Muscle layer of colon (tissue), 2 donors: ENCODE measurements around the gene CBL.
"Not testable (repeated sequence)": the region's sequence is repeated elsewhere in the genome, so short reads cannot be mapped to it uniquely, and the experiment has no call there.

Experiments
- H3K27ac ChIP-seq: one replicate; pipeline ENCODE4 v1.7.0; 2013; ENCODE audit warnings: low read depth, mild to moderate bottlenecking, low read length, moderate library complexity
- H3K27me3 ChIP-seq, 2 donors: one replicate each; pipeline ENCODE4 v1.7.0; 2013; ENCODE audit warnings: low read length in 2 of 2, mild to moderate bottlenecking in 2 of 2; ENCODE audit not compliant: insufficient read depth in 2 of 2, control insufficient read depth in 1 of 2
- H3K36me3 ChIP-seq: one replicate; pipeline ENCODE4 v1.7.0; 2013; ENCODE audit warnings: mild to moderate bottlenecking, low read length; ENCODE audit not compliant: insufficient read depth
- H3K4me1 ChIP-seq: one replicate; pipeline ENCODE4 v1.7.0; 2013; ENCODE audit warnings: mild to moderate bottlenecking, low read length; ENCODE audit not compliant: insufficient read depth
- H3K4me3 ChIP-seq, 2 donors: one replicate each; pipeline ENCODE4 v1.7.0; 2013; ENCODE audit warnings: low read length in 2 of 2, low read depth in 1 of 2, mild to moderate bottlenecking in 1 of 2, moderate library complexity in 1 of 2
- H3K9ac ChIP-seq: one replicate; pipeline ENCODE4 v1.7.0; 2013; ENCODE audit warnings: low read length
- H3K9me3 ChIP-seq: one replicate; pipeline ENCODE4 v1.7.0; 2013; ENCODE audit warnings: mild to moderate bottlenecking, low read length
- donor health status: abdominal sarcoma.
- donor health status: Adenocarcinoma of cecum.

Gene CBL

DNA sequence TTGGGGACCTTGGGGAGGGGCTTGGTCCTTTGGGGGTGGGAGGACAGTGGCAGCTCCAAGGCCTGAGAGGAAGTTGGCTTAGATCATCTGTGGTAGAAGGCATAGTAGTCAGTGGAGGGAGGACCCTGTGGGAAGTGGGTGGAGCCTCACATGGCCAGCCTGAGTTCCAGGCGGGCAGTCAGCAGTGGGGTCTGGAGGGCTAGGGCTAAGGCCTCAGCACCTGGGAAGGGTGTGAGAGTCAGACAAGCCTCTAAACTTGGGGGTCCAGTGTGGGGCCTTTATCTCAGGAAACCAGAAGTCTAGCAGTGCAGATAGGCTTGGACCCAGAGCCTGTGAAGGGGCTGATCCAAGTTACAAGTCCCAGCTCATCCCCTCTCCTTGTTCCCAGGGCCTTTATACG, 33.6 kb upstream of the CBL start:
- Histone ChIP-seq H3K27me3 (no peaks in the 10 kb centered on the region), H3K4me1 (no peaks in the 10 kb centered on the region), H3K9ac (no peak overlapping the region), H3K4me3 (no peak overlapping the region), H3K27ac (no peak overlapping the region), H3K36me3 (peaks cover 22% of the 10 kb centered on the region), H3K9me3 (no peaks in the 10 kb centered on the region)

DNA sequence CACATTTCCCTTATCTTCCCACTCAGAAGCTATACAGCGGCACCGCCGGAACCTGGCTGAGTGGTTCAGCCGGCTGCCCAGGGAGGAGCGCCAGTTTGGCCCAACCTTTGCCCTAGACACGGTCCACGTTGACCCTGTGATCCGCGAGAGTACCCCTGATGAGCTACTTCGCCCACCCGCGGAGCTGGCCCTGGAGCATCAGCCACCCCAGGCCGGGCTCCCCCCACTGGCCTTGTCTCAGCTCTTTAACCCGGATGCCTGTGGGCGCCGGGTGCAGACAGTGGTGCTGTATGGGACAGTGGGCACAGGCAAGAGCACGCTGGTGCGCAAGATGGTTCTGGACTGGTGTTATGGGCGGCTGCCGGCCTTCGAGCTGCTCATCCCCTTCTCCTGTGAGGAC, 32.7 kb upstream of the CBL start:
- no peak overlapping the region for H3K27ac ChIP-seq
- peaks cover 29% of the 10 kb centered on the region for H3K36me3 ChIP-seq
- H3K9ac ChIP-seq, result no peak overlapping the region
- no peaks in the 10 kb centered on the region for H3K27me3 ChIP-seq
- no peaks in the 10 kb centered on the region for H3K9me3 ChIP-seq
- H3K4me3 ChIP-seq, result no peak overlapping the region
- no peaks in the 10 kb centered on the region for H3K4me1 ChIP-seq

DNA sequence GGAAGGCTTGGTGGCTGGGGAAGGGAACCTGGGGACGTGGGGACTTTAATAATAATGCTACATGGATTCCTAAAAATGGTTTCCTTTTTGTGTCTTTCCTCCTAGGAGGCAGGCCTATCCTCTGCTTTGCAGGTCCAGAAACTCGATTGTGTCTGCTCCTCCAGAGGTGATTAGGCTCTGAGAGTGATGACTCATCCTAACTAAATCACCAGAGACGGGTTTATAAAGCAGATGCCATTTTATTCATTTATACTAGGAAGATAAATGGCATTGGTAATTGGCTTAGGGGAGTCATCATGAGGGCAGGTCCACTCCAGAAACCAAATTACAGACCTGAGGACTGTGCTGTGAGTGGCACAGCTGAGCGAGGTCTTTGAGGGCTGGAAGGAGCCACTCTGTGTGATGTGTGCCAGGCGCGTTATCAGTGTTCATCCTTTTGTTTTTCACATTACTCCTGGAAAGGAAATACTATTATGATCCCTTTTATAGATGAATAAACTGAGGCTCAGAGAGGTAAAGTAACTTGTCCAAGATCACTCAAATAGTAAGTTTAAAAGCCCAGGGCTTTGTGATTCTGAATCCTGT, 30.6 kb upstream of the CBL start:
- H3K4me3 ChIP-seq, result no peak overlapping the region
- H3K9ac ChIP-seq, result no peak overlapping the region
- H3K9me3 ChIP-seq, result no peaks in the 10 kb centered on the region
- no peak overlapping the region for H3K27ac ChIP-seq
- no peaks in the 10 kb centered on the region for H3K4me1 ChIP-seq
- peaks cover 40% of the 10 kb centered on the region for H3K36me3 ChIP-seq
- H3K27me3 ChIP-seq, result no peaks in the 10 kb centered on the region

DNA sequence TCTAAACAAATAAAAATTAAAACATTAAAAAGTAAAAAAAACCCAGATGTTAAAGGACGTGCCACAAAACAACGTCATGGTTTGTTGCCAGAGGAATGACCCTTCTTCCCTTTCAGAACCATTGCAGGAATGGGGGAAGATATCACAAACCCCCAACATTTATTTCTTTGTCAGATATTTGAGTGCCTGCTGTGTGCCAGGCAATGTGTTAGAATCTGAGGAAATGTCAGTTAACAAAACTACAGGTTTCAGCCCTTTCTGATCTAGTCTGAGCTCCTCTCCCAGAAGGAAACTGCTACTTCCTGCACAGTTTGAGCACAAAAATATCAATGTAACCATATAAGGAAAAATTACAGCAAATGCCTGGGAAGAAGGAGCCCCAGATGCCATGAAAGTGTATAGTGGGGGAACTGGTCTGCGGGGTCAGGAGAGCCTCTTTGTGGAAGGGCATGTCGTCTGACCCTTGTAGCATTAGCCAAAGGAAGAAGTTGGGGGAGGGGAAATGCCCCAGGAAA, 27.9 kb upstream of the CBL start:
- no peak overlapping the region for H3K9ac ChIP-seq
- H3K27me3 ChIP-seq, result no peaks in the 10 kb centered on the region
- no peak overlapping the region for H3K27ac ChIP-seq
- H3K9me3 ChIP-seq, result no peaks in the 10 kb centered on the region
- H3K4me1 ChIP-seq, result no peaks in the 10 kb centered on the region
- no peak overlapping the region for H3K4me3 ChIP-seq
- peaks cover 54% of the 10 kb centered on the region for H3K36me3 ChIP-seq

DNA sequence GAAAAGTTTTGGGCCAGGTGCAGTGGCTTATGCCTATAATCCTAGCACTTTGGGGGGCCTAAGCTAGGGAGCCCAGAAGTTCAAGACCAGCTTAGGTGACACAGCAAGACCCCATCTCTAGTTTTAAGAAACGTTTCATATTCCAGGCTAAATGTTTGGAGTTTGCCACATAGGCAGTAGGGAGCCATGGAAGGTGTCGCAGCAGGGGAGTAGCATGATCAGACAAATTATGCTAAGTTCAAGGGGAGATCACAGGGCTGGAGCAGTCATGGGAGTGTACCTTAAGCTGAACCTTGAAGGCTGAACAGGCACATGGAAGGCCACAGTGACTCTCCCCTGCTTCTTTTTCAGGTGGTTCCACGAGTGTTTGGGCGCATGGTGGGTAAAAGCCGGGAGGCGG, 26.8 kb upstream of the CBL start:
- no peaks in the 10 kb centered on the region for H3K4me1 ChIP-seq
- H3K4me3 ChIP-seq, result no peak overlapping the region
- H3K9me3 ChIP-seq, result no peaks in the 10 kb centered on the region
- no peaks in the 10 kb centered on the region for H3K27me3 ChIP-seq
- no peak overlapping the region for H3K27ac ChIP-seq
- H3K9ac ChIP-seq, result no peak overlapping the region
- H3K36me3 ChIP-seq, result peaks cover 49% of the 10 kb centered on the region

DNA sequence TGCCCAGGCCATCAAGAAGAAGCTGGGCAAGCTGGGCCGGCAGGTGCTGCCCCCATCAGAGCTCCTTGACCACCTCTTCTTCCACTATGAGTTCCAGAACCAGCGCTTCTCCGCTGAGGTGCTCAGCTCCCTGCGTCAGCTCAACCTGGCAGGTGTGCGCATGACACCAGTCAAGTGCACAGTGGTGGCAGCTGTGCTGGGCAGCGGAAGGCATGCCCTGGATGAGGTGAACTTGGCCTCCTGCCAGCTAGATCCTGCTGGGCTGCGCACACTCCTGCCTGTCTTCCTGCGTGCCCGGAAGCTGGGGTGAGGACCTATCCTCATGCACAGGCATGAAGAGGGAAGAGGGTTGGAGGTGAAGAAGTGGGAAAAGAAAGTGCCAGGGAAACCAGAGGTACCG, 26.2 kb upstream of the CBL start:
- Histone ChIP-seq H3K4me1 (no peaks in the 10 kb centered on the region), H3K9ac (no peak overlapping the region), H3K27ac (no peak overlapping the region), H3K36me3 (peaks cover 42% of the 10 kb centered on the region), H3K27me3 (no peaks in the 10 kb centered on the region), H3K4me3 (no peak overlapping the region), H3K9me3 (no peaks in the 10 kb centered on the region)

DNA sequence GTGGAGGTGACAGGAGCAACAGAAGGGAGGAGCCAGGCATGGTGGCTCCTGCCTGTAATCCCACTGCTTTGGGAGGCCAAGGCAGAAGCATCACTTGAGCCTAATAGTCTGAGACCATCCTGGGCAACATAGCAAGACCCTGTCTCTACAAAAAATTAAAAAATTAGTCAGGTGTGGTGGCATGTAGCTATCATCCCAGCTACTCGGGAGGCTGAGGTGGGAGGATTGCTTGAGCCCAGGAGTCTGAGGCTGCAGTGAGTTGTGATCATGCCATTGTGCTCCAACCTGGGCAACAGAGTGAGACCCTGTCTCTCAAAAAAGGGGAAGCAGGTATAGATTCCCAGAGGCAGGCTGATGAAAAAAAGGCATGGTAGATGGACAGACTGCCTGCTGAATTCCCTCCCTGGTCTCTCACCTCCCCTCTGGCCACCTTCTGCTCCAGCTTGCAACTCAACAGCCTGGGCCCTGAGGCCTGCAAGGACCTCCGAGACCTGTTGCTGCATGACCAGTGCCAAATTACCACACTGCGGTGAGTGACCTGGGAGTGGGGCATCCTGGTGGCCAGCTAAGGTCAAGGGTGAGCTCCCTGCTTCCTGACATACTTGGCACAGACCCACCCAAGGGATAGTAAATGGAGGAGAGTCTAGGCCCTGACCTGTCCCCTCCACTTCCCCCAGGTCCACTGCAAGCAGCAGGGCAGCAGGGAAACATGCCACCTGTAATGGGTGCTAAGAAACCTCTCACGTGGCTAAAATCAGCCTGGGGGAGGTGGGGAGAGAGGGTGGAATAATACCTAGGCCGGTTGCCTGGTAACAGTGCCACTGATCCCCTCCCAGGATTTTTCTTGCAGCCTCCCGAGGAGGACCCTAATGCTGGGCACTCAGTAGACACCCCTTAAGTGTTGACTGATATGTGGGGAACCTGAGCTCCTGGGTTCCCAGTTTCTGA, 25.1 kb upstream of the CBL start:
- H3K36me3 ChIP-seq, result peaks cover 34% of the 10 kb centered on the region
- no peak overlapping the region for H3K27ac ChIP-seq
- H3K4me3 ChIP-seq, result no peak overlapping the region
- H3K9me3 ChIP-seq, result no peaks in the 10 kb centered on the region
- H3K4me1 ChIP-seq, result no peaks in the 10 kb centered on the region
- H3K9ac ChIP-seq, result no peak overlapping the region
- no peaks in the 10 kb centered on the region for H3K27me3 ChIP-seq

DNA sequence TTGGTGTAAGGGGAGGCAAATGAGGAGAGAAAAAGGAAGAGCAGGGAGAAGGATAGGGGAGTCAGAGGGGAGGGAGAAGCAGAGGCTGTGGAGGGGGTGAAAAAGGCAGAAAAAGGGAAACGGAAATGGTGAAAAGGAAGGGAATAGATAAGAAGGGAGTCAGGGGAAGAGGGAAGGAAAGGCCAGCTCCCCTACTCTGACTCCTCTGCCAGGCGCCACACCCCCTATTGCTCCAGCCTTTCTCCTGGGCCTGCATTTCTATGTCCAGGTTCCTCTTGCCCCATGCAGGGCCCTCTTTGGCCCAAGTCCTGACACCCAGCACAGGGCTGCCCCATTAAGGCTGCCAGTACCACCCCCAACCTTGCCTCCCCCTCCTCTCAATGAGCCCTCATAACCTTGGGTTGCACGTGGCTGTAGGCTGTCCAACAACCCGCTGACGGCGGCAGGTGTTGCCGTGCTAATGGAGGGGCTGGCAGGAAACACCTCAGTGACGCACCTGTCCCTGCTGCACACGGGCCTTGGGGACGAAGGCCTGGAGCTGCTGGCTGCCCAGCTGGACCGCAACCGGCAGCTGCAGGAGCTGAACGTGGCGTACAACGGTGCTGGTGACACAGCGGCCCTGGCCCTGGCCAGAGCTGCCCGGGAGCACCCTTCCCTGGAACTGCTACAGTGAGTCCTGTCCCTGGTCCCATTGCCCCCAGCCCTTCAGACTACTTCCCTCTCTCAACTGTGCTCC, 24.3 kb upstream of the CBL start:
- H3K9ac ChIP-seq, result no peak overlapping the region
- no peak overlapping the region for H3K27ac ChIP-seq
- no peaks in the 10 kb centered on the region for H3K27me3 ChIP-seq
- no peaks in the 10 kb centered on the region for H3K4me1 ChIP-seq
- peaks cover 34% of the 10 kb centered on the region for H3K36me3 ChIP-seq
- no peak overlapping the region for H3K4me3 ChIP-seq
- H3K9me3 ChIP-seq, result no peaks in the 10 kb centered on the region

DNA sequence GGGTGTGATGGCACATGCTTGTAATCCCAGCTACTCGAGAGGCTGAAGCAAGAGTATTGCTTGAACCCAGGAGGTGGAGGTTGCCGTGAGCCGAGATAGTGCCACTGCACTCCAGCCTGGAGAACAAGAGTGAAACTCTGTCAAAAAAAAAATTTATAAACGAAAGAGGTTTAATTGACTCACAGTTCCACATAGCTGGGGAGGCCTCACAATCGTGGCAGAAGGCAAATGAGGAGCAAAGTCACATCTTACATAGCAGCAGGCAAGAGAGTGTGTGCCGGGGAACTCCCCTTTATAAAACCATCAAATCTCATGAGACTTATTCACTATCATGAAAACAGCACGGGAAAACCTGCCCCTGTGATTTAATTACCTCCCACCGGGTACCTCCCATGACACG, 21.7 kb upstream of the CBL start:
- not testable (repeated sequence) for H3K4me1 ChIP-seq, H3K9ac ChIP-seq, H3K27me3 ChIP-seq, H3K4me3 ChIP-seq, H3K27ac ChIP-seq, H3K9me3 ChIP-seq
- H3K36me3 ChIP-seq, result peaks cover 25% of the 10 kb centered on the region

DNA sequence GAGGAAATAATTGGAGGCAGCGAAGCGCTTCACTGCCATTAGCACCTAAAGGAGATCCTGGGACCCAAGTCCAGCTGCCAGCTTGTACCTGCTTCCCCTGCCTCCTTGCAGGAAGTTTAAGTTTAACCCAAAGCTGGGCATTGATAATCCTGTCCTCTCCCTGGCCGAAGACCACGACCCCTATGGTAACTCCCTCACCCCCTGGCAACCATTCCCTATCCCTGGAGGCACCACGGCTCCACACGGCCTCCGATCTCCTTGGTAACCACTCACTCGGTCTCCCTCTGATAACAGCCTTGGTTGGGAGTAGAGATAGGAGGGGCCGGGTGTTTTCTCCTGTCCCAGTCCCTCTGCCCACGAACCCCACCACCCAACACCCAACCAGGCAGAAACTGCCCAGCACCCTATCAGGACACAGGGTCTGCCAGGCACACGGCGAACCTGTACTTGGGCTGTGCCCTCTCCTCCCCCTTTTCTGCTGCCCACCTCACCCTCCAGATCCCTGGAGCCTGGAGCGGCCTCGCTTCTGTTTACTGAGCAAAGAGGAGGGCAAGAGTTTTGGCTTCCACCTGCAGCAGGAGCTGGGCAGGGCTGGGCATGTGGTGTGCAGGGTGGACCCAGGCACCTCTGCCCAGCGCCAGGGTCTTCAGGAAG, 20.0 kb upstream of the CBL start:
- Histone ChIP-seq H3K27me3 (no peaks in the 10 kb centered on the region), H3K4me1 (no peaks in the 10 kb centered on the region), H3K9me3 (no peaks in the 10 kb centered on the region), H3K36me3 (peaks cover 13% of the 10 kb centered on the region), H3K9ac (no peak overlapping the region), H3K4me3 (no peak overlapping the region), H3K27ac (no peak overlapping the region)
